ENCODE results near the gene POLR3G. TPM values are rescaled to one million over a fixed set of nuclear protein-coding genes. Genes with fewer than 3 reads are reported as not detected.

The POLR3G gene
- polyA plus RNA-seq, 3 donors = 2.1 to 3.5 (median 2.7) TPM

Other genes with a start within 250 kb of the POLR3G start
- gene CETN3, start 65.1 kb upstream of the POLR3G start, polyA plus RNA-seq (ENCODE audit: insufficient read length in 3 of 3) = 10 to 100 TPM; 66.5 to 88.9 (median 75.5) TPM
- gene MBLAC2, start 93 bp upstream of the POLR3G start, polyA plus RNA-seq (ENCODE audit: insufficient read length in 3 of 3) = 10 to 100 TPM in 2 of 3 donors, 1 to 10 TPM in 1; 9.6 to 11.3 (median 10.9) TPM
- gene LYSMD3, start 54.7 kb downstream of the POLR3G start, polyA plus RNA-seq (ENCODE audit: insufficient read length in 3 of 3) = 10 to 100 TPM; 25.7 to 31.9 (median 30.8) TPM
- gene ADGRV1, start 83.9 kb downstream of the POLR3G start, polyA plus RNA-seq (ENCODE audit: insufficient read length in 3 of 3) = 10 to 100 TPM in 2 of 3 donors, 1 to 10 TPM in 1; 8.4 to 12.8 (median 12.4) TPM